ENCODE measurements around the gene NNT. TPM values are rescaled to one million over a fixed set of nuclear protein-coding genes. Genes with fewer than 3 reads are reported as not detected.

NNT gene
- polyA plus RNA-seq, 3 donors, result 17.1 to 47.2 (median 41.2) TPM

DNA sequence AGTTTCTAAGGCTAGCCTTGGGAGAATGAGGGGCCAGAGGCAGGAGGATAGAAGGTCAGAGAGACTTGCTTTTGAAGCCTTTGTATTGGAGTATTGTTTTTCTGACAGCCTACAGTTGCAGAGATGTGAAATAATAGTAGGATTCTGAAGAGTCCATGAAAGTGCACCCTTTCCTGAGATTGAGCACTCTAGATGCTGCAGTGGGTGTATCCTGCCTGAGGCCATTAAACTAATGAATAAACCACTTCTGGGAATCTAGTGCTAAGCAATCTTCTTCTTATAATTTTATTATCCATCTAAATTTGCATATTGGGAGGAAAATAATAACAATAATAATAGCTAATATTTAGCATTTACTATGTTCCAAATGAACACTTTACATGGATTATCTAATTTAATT, 19.3 kb upstream of the NNT start:
- intact Hi-C loops (cut with micrococcal nuclease), result no loop called here

GRCh38 chr5:43584166-43584699, 18.7 kb upstream of the NNT start:
- Histone ChIP-seq H3K79me2 (ENCODE audit: insufficient read depth, low read length) (no peaks in the 10 kb centered on the region), H2AFZ (ENCODE audit: insufficient read depth, low read depth, low read length, poor library complexity, severe bottlenecking) (no peak overlapping the region), H4K20me1 (ENCODE audit: insufficient read depth, low read length) (no peaks in the 10 kb centered on the region), H3K4me2 (replicated peaks; ENCODE audit: extremely low read depth, low read length, poor library complexity, severe bottlenecking) (no peak overlapping the region), H3K27me3 (ENCODE audit: control insufficient read depth in 2 of 2, insufficient read depth in 2 of 2, low read length in 2 of 2) (no peaks in the 10 kb centered on the region), H3K9me3 (replicated peaks in 1 of 2; ENCODE audit: control insufficient read depth in 1 of 2, insufficient read depth in 1 of 2, low read length in 2 of 2) (no peaks in the 10 kb centered on the region), H3K27ac (ENCODE audit: low read depth in 1 of 2, low read length in 2 of 2) (no peak overlapping the region), H3K36me3 (replicated peaks in 1 of 2; ENCODE audit: control insufficient read depth in 1 of 2, insufficient read depth in 2 of 2, low read length in 2 of 2) (no peaks in the 10 kb centered on the region), H3K4me3 (replicated peaks in 1 of 3; ENCODE audit: low read depth in 2 of 3, low read length in 3 of 3) (no peak overlapping the region), H3K9ac (ENCODE audit: insufficient read depth, low read length, poor library complexity, severe bottlenecking) (no peak overlapping the region), H3K4me1 (ENCODE audit: control insufficient read depth in 1 of 2, insufficient read depth in 2 of 2, low read length in 2 of 2) (no peaks in the 10 kb centered on the region)
- TF ChIP-seq, protein P1, sequence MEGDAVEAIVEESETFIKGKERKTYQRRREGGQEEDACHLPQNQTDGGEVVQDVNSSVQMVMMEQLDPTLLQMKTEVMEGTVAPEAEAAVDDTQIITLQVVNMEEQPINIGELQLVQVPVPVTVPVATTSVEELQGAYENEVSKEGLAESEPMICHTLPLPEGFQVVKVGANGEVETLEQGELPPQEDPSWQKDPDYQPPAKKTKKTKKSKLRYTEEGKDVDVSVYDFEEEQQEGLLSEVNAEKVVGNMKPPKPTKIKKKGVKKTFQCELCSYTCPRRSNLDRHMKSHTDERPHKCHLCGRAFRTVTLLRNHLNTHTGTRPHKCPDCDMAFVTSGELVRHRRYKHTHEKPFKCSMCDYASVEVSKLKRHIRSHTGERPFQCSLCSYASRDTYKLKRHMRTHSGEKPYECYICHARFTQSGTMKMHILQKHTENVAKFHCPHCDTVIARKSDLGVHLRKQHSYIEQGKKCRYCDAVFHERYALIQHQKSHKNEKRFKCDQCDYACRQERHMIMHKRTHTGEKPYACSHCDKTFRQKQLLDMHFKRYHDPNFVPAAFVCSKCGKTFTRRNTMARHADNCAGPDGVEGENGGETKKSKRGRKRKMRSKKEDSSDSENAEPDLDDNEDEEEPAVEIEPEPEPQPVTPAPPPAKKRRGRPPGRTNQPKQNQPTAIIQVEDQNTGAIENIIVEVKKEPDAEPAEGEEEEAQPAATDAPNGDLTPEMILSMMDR (IDR thresholded peaks at IDR 0.05), result no peak
- H3K27me3 Mint-ChIP-seq (ENCODE audit: low read depth in 3 of 3), result peaks cover 0 to 2% (median 0%) of the 10 kb centered on the region in 3 donors
- no CpG with 5 or more reads among the region's 1 CpG for WGBS (ENCODE audit: insufficient coverage)
- H3K27ac Mint-ChIP-seq, result no peak overlapping the region
- H3K4me1 Mint-ChIP-seq, result no peaks in the 10 kb centered on the region
- no peak overlapping the region for H3K4me3 Mint-ChIP-seq
- intact Hi-C loops (cut with micrococcal nuclease), result no loop called here
- H3K36me3 Mint-ChIP-seq, result peaks cover 11 to 24% of the 10 kb centered on the region in 2 donors
- H3K9me3 Mint-ChIP-seq, result peaks cover 0 to 3% (median 1%) of the 10 kb centered on the region in 7 donors
- DNase-seq, result no peak

More for the DNA sequence above, 19.3 kb upstream of the NNT start:
- Histone ChIP-seq H3K4me1 (ENCODE audit: control insufficient read depth in 1 of 2, insufficient read depth in 2 of 2, low read length in 2 of 2) (no peaks in the 10 kb centered on the region), H3K4me2 (replicated peaks; ENCODE audit: extremely low read depth, low read length, poor library complexity, severe bottlenecking) (no peak overlapping the region), H3K4me3 (replicated peaks in 1 of 3; ENCODE audit: low read depth in 2 of 3, low read length in 3 of 3) (no peak overlapping the region), H3K27me3 (ENCODE audit: control insufficient read depth in 2 of 2, insufficient read depth in 2 of 2, low read length in 2 of 2) (no peaks in the 10 kb centered on the region), H3K9me3 (replicated peaks in 1 of 2; ENCODE audit: control insufficient read depth in 1 of 2, insufficient read depth in 1 of 2, low read length in 2 of 2) (no peaks in the 10 kb centered on the region), H4K20me1 (ENCODE audit: insufficient read depth, low read length) (no peaks in the 10 kb centered on the region), H2AFZ (ENCODE audit: insufficient read depth, low read depth, low read length, poor library complexity, severe bottlenecking) (no peak overlapping the region), H3K9ac (ENCODE audit: insufficient read depth, low read length, poor library complexity, severe bottlenecking) (no peak overlapping the region), H3K79me2 (ENCODE audit: insufficient read depth, low read length) (no peaks in the 10 kb centered on the region), H3K27ac (ENCODE audit: low read depth in 1 of 2, low read length in 2 of 2) (no peak overlapping the region), H3K36me3 (replicated peaks in 1 of 2; ENCODE audit: control insufficient read depth in 1 of 2, insufficient read depth in 2 of 2, low read length in 2 of 2) (no peaks in the 10 kb centered on the region)
- DNase-seq, result no peak
- H3K4me3 Mint-ChIP-seq, result no peak overlapping the region
- peaks cover 0 to 4% (median 2%) of the 10 kb centered on the region in 7 donors for H3K9me3 Mint-ChIP-seq
- TF ChIP-seq, protein P1 (IDR thresholded peaks at IDR 0.05), result no peak
- H3K4me1 Mint-ChIP-seq, result no peaks in the 10 kb centered on the region
- peaks cover 0 to 2% (median 0%) of the 10 kb centered on the region in 3 donors for H3K27me3 Mint-ChIP-seq (ENCODE audit: low read depth in 3 of 3)
- no peak overlapping the region for H3K27ac Mint-ChIP-seq
- H3K36me3 Mint-ChIP-seq, result peaks cover 11 to 21% of the 10 kb centered on the region in 2 donors
